Upper lobe of left lung (tissue), 4 donors: ENCODE data around the gene PPP1R2.

Source experiments
- POLR2AphosphoS5 ChIP-seq, 2 donors: sonication (generic); formaldehyde crosslinking; IDR thresholded peaks; one replicate each; pipeline ENCODE4 v1.5.1; 2017; ENCODE audit warnings: antibody characterized with exemption in 2 of 2
- TF ChIP-seq, protein P1 (sequence below), 6 experiments: fragments of 450-650 bp in 4 of 6; fragments of 200-600 bp in 2 of 6; sonication (generic) in 2 of 6; IDR thresholded peaks; one replicate each; pipeline ENCODE4 v1.5.1; 2016 to 2019; ENCODE audit warnings: antibody characterized with exemption in 6 of 6

DNA sequence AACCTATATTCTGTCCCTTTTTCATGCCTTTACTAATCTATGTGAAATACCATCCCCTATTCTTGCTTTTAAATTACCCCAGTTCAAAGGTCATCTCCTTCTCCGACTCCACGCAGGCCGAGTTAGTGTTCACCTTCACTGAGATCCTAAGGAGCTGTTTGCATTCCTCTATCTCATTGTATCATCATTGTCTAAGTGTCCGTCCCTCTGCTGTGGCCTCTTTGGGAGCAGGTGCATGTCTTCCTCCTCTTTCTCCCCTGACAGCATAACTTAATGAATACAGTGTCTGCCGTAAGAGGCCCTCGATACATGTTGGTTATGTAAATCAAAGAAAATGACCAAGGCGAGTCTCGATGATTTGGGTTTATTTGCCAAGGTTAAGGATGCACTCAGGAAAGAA is 4.9 kb upstream of the PPP1R2 start:
- TF ChIP-seq, protein P1, sequence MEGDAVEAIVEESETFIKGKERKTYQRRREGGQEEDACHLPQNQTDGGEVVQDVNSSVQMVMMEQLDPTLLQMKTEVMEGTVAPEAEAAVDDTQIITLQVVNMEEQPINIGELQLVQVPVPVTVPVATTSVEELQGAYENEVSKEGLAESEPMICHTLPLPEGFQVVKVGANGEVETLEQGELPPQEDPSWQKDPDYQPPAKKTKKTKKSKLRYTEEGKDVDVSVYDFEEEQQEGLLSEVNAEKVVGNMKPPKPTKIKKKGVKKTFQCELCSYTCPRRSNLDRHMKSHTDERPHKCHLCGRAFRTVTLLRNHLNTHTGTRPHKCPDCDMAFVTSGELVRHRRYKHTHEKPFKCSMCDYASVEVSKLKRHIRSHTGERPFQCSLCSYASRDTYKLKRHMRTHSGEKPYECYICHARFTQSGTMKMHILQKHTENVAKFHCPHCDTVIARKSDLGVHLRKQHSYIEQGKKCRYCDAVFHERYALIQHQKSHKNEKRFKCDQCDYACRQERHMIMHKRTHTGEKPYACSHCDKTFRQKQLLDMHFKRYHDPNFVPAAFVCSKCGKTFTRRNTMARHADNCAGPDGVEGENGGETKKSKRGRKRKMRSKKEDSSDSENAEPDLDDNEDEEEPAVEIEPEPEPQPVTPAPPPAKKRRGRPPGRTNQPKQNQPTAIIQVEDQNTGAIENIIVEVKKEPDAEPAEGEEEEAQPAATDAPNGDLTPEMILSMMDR (IDR thresholded peaks at IDR 0.05): no peak
- no peak for TF ChIP-seq POLR2AphosphoS5 (IDR thresholded peaks at IDR 0.05)
